Neural progenitor cell (in vitro differentiated cells): Measurements from ENCODE around the gene ARRDC3.

Experiments used
- CTCF ChIP-seq: fragments of 200-600 bp; sonication (generic); IDR thresholded peaks from 2 replicates; pipeline ENCODE4 v1.5.1; 2017; ENCODE audit warnings: antibody characterized with exemption, mild to moderate bottlenecking
- EZH2 ChIP-seq: fragments of 200-600 bp; sonication (generic); IDR thresholded peaks from 2 replicates; pipeline ENCODE4 v1.6.1; 2017; ENCODE audit warnings: antibody characterized with exemption, mild to moderate bottlenecking, moderate library complexity

- no peak for TF ChIP-seq CTCF
- TF ChIP-seq EZH2, result no peak
Observed at GRCh38 chr5:91419136-91419535, 36.0 kb upstream of the ARRDC3 start.
